Measurements from ENCODE around the gene IDE. TPM values are rescaled to one million over a fixed set of nuclear protein-coding genes. Genes with fewer than 3 reads are reported as not detected.
A peak's percentile ranks its signal among the peaks of the same experiment; 100 is the strongest.

Gene IDE
- total RNA-seq, 1 donor, result 56.6 TPM

DNA sequence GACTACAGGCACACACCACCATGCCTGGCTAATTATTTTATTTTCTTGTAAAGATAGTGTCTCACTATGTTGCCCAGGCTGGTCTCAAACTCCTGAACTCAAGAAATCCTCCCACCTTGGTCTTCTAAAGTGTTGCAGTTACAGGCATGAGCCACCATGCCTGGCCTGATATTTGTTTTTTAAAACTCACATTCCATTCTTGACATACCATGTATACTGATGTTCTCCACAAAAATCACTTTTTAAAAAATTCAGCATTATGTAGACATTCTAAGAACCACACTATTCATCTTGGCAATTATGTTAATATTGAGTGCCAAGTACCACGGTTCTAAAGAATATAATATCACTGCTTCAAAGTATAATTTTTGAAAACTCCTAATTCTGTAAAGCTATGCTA is 43.5 kb downstream of the IDE start:
- no peak for DNase-seq (ENCODE audit: low read depth)
- H3K4me3 ChIP-seq (ENCODE audit: low read depth, low read length), result no peak overlapping the region
- TF ChIP-seq, protein P1, sequence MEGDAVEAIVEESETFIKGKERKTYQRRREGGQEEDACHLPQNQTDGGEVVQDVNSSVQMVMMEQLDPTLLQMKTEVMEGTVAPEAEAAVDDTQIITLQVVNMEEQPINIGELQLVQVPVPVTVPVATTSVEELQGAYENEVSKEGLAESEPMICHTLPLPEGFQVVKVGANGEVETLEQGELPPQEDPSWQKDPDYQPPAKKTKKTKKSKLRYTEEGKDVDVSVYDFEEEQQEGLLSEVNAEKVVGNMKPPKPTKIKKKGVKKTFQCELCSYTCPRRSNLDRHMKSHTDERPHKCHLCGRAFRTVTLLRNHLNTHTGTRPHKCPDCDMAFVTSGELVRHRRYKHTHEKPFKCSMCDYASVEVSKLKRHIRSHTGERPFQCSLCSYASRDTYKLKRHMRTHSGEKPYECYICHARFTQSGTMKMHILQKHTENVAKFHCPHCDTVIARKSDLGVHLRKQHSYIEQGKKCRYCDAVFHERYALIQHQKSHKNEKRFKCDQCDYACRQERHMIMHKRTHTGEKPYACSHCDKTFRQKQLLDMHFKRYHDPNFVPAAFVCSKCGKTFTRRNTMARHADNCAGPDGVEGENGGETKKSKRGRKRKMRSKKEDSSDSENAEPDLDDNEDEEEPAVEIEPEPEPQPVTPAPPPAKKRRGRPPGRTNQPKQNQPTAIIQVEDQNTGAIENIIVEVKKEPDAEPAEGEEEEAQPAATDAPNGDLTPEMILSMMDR (IDR thresholded peaks at IDR 0.05; ENCODE audit: insufficient read depth, low read depth, low read length), result no peak

DNA sequence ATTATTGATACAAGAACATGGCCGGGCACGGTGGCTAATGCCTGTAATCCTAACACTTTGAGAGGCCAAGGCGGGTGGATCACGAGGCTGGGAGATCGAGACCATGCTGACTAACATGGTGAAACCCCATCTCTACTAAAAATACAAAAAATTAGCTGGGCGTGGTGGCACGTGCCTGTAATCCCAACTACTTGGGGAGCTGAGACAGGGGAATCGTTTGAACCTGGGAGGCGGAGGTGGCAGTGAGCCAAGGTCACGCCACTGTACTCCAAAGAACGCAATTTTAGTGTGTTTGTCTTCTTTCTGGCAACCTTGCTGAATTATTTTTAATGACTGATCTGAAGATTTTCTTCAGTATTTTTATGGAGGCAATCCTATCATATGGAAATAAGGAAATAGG is 46.2 kb downstream of the IDE start:
- no peak for DNase-seq (ENCODE audit: low read depth)
- no peak overlapping the region for H3K4me3 ChIP-seq (ENCODE audit: low read depth, low read length)
- TF ChIP-seq, protein P1 (IDR thresholded peaks at IDR 0.05; ENCODE audit: insufficient read depth, low read depth, low read length), result no peak

DNA sequence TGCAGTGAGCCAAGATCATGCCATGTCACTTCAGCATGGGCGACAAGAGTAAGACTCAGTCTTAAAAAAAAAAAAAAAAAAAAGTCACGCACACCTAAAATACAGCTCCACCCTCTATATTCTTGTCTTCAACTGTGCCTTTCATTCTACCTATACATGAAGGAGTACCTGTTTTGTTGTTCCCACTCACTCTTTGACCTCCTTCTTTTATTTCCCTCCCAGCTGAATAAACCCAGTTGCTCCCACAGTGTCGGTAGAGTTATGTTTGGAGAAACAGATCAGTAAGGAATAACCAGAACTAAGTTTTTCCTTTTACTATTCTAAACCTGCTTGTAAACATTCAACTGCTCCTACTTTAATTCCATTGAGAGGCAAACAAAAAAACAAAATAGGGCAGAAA is 50.3 kb downstream of the IDE start:
- no peak overlapping the region for H3K4me3 ChIP-seq (ENCODE audit: low read depth, low read length)
- TF ChIP-seq, protein P1 (IDR thresholded peaks at IDR 0.05; ENCODE audit: insufficient read depth, low read depth, low read length), result no peak
- no peak for DNase-seq (ENCODE audit: low read depth)

DNA sequence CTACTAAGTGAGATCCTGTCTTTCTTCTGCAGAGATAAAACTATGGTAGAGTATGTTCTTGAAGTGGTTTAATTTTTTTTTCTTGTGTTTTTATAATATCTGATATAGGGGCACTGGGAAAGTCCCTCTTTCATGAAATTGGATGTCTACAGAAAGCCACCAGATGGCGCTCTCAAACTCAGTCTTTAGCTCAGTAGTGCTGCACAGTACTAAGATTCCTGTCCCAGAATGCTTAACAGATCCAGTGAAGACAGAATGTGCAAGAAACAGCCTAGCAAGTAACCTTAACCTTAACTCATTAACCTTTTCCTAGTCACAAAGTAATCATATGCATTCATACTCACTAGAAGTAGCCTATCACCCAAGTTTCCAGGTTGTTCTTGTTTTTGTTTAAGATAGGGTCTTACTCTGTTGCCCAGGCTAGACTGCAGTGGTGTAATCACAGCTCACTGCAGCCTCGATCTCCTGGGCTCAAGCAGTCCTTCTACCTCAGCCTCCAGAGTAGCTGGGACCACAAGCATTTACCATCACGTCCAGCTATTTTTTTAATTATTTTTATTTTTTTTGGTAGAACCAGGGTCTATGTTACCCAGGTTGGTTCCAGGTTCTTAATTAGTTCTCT is 56.7 kb downstream of the IDE start:
- H3K4me3 ChIP-seq (ENCODE audit: low read depth, low read length), result no peak overlapping the region
- DNase-seq (ENCODE audit: low read depth), result peak; percentile 79
- TF ChIP-seq, protein P1 (IDR thresholded peaks at IDR 0.05; ENCODE audit: insufficient read depth, low read depth, low read length), result peak; percentile 76

DNA sequence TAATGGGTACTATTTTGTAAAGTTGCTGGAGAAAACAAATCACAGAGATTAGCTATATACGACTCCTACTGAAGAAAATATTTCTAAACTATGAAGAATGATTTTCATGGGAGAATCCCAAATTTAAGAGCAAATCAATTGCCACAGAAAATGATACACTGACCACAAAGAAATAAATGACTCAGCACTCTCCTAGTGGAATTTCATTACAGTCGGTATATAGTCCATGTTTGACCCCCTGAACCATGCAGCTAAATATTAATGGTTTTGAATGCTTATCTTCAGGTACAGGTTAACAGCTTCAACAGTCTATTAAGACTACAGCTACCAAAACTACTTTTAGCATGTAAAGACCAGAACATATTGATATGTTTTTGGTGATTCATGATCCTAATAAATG is 65.0 kb downstream of the IDE start:
- TF ChIP-seq, protein P1 (IDR thresholded peaks at IDR 0.05; ENCODE audit: insufficient read depth, low read depth, low read length), result no peak
- H3K4me3 ChIP-seq (ENCODE audit: low read depth, low read length), result no peak overlapping the region
- no peak for DNase-seq (ENCODE audit: low read depth)

DNA sequence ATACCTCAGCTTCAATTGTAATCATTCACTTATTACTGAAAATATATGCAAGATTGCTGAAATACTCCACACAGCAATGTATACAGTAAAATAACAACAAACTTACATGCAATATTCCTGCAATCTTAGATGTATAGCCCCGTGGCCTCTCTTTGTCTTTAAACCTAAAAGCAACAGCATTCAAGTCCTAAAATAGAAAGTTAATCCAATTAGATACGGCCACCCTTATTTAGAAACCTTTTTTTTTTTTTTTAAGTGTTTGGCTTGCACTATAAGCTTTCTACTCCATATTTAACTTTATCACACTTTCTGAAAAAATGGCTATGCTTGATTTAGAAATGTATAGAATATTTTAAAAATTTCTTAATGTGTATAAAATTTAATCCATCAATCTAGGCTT is 67.6 kb downstream of the IDE start:
- TF ChIP-seq, protein P1 (IDR thresholded peaks at IDR 0.05; ENCODE audit: insufficient read depth, low read depth, low read length), result no peak
- DNase-seq (ENCODE audit: low read depth), result no peak

DNA sequence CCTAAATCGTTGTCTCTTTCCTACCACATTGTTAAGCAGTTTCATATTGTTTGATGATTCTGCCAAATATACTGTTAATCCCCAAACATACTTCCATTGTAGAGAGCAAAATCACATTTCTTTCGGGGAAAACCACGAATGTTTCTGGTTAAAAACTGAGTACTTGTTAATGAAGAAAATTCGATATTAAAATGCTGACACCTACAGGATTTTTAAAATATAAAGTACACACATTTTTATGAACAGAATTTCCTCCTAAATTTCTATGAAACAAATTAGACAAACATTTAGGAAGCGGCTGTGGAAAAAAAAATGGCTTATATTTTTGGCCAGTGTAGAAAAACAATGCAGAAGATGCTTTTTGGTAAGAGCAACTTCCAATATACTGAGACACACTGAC is 68.8 kb downstream of the IDE start:
- no peak for DNase-seq (ENCODE audit: low read depth)
- no peak overlapping the region for H3K4me3 ChIP-seq (ENCODE audit: low read depth, low read length)
- TF ChIP-seq, protein P1 (IDR thresholded peaks at IDR 0.05; ENCODE audit: insufficient read depth, low read depth, low read length), result no peak

More for the DNA sequence above, 67.6 kb downstream of the IDE start:
- no peak overlapping the region for H3K4me3 ChIP-seq (ENCODE audit: low read depth, low read length)
